ENCODE results near the gene DNAH2.

DNAH2 gene

GRCh38 chr17:7704601-7705268 is 12.8 kb upstream of the DNAH2 start, which contains the start of gene EFNB3:
TSS of gene EFNB3 (plus strand) at chr17:7705202. CDS start at chr17:7705599, 397 bp downstream.
- peak in 1 of 2 donors; percentile 17 for DNase-seq

DNA sequence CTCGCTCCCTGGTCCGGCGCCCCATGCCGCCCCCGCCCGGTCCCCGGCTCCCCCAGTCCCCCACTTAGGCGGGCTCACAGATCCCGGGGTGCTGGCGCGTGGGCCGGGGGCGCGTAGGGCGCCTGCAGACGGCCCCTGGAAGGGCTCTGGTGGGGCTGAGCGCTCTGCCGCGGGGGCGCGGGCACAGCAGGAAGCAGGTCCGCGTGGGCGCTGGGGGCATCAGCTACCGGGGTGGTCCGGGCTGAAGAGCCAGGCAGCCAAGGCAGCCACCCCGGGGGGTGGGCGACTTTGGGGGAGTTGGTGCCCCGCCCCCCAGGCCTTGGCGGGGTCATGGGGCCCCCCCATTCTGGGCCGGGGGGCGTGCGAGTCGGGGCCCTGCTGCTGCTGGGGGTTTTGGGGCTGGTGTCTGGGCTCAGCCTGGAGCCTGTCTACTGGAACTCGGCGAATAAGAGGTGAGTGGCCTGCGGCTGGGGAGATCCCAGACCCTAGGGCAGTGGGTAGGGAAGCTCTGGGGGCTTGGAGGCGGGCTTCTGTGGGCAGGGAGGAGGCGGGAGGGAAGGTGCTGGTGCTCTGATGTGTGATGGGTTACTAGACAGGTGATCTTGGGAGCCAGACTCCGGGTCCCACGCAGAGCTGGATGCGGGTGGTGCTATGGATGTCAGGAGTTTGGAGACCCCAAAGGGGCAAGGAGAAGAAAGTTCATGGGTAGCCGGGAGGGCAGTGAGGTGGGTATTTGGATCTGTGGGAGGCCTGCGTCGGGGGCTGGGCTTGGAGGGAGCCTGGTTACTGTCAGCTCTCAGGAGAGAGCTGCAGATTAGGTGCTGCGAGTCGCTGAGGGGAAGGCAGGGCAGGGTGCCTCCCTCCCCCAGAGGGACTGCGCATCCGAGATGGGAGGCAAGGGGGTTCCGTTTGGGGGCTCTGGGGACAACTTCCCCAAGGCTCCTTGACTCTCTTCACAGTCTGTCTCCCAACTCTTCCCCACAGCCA is 12.0 kb upstream of the DNAH2 start:
- no peak for DNase-seq

- DNase-seq: no peak
These were observed 10.8 kb upstream of the DNAH2 start for GRCh38 chr17:7706631-7707354.

- DNase-seq: no peak
These were observed 10.1 kb upstream of the DNAH2 start for GRCh38 chr17:7707446-7707845.

GRCh38 chr17:7707858-7708750 is 9.4 kb upstream of the DNAH2 start:
- DNase-seq: no peak

GRCh38 chr17:7709031-7709430 is 8.5 kb upstream of the DNAH2 start:
- no peak for DNase-seq

DNA sequence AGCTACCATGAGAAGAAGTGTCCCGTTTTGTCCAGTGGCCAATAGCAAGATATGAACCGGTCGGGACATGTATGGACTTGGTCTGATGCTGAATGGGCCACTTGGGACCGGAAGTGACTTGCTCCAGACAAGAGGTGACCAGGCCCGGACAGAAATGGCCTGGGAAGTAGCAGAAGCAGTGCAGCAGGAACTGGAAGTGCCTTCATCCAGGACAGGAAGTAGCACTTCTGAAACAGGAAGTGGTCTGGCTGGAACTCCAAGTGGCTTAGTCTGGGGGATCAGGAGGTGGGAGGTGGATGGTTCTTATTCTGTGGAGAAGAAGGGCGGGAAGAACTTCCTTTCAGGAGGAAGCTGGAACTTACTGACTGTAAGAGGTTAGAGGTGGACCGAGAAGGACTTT is 7.2 kb upstream of the DNAH2 start:
- no peak for DNase-seq

GRCh38 chr17:7711051-7711755 is 6.3 kb upstream of the DNAH2 start:
- DNase-seq: no peak

GRCh38 chr17:7712111-7712771 is 5.3 kb upstream of the DNAH2 start:
- DNase-seq: no peak

- DNase-seq: no peak
These were observed 3.8 kb upstream of the DNAH2 start for GRCh38 chr17:7713782-7714181.

GRCh38 chr17:7714721-7715594 is 2.6 kb upstream of the DNAH2 start:
- DNase-seq: no peak

GRCh38 chr17:7715936-7716886 is 1.3 kb upstream of the DNAH2 start:
- DNase-seq: no peak

- DNase-seq: peak in 1 of 2 donors; percentile 28
These were observed 309 bp downstream of the DNAH2 start for GRCh38 chr17:7717756-7718350.

DNA sequence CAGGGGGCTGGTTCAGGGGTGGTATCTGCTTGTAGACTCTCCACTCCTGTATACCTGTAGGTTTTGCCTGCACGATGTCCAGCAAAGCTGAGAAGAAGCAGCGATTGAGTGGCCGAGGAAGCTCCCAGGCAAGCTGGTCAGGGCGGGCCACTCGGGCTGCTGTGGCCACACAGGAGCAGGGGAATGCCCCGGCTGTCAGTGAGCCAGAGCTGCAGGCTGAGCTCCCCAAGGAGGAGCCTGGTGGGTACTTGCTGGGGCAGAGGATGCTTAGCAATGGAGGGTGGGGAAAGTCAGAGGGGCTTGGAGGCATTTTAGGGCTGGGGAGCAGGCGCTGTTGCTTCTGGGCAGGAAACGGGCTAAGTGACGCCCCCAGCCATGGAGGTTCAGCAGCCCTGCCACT is 2.1 kb downstream of the DNAH2 start:
- DNase-seq: no peak

DNA sequence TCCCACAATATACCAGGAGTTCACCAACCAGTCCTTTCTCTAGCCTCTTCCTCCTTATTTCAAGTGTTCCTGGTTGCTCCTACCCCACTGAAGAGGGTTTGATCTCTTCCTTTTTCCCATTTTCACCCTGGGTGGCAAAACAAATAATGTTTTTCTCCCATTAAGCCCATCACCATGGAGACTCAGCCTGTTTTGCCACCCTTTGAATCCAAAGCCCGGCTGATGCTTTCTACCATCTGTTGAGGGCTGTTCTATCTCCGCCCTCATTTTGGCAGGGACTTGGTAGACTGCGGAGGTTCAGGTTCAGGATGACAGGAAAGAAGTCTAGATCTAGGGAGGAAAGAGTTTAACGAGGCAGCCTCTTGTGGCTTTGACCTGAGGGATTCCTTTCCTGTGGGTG is 2.6 kb downstream of the DNAH2 start:
- no peak for DNase-seq

GRCh38 chr17:7721612-7722011 is 4.1 kb downstream of the DNAH2 start:
- DNase-seq: no peak

DNA sequence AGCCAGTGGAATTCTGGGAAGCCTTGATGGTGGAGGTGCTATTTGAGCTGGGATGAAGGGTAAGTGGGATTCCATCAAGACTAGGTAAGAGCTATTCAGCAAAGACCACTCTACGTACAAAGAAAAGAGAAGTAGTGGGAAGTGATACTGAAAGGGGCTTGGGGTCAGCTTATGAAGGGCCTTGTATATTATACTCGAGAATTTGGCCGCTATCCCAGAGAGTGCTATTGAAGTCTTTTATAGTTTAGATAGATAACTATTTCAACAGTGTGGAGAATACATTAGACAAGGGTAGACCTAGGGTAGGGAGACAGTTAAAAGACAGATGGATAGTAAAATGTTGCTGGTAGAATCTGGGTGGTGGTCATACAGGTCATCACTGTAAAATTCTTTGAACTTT is 10.3 kb downstream of the DNAH2 start:
- no peak for DNase-seq

GRCh38 chr17:7729816-7730215 is 12.3 kb downstream of the DNAH2 start:
- DNase-seq: no peak
